CD4-positive, alpha-beta T cell treated with Interleukin-15 for 4 hours (primary cell): ENCODE data around the gene CDK11A.
"Not testable (repeated sequence)": the region's sequence is repeated elsewhere in the genome, so short reads cannot be mapped to it uniquely, and the experiment has no call there.

Experiments
- DNase-seq: peaks from one replicate; pipeline ENCODE4 v3.0.0-alpha.2; 2020; ENCODE audit warnings: low spot score

Gene CDK11A

DNA sequence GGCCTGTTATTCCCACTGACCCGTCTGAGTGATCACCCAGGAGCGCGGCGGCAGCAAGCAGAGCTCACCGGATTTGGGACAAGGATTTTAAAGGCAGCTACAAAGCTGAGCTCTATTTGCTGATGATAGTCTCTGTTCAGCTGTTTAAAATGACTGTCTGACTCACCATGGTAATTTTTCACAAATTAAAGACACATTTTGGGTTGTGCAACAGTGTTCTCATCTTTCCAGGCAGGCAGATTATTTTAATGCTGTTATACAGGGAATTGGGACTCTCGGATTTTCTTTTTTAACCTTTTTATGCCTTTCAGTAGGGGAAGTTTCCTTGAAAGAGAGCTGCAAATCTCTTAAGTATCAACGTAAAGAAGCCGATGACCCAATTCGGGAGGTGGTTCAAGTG, 61.8 kb downstream of the CDK11A start:
- DNase-seq: not testable (repeated sequence)

DNA sequence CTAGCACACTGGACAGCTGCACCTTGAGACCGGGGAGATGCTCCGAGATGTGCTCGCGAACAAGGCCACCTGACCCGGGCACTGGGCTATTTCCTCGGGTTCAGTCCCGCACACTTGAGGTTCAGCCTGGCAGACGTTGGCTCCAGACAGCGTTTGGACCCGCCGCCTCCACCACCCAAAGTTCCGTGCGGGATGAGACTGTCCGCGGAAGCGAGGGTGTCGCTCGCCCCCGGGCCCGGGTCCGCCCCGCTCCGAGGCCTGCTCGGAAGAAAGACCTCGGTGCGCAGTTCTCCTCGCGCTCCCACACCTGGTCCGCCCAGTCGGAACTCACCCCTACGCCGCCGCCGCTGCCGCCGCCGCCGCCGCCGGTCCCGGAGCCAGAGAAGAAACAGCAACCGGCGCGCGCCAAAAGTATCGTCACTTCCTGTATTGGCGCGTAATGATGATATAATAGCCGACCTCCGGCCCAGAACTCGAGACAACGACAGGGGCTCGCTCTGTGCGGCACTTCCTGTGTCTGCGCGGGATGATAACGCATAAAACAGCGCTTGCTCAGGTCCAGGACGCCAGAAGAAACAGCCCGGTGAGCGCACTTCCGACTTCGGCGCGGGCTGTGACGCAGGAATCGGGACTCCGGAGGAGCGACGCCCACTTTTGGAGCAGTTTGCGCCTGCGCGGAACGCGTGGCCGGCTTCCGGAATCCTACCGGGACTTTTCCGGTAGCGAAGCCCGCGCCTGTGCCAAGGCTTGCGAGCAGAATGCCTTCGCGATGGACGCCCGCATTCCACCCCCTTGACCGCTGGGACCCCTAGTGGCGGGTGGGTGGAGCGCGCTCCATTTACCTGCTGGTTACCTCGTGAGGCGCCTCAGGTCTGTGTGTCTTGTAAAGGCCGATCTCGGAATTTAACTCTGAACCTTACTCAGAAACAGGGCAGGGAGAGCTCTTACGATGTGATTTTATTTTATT, 65.3 kb downstream of the CDK11A start, which contains the start of gene CDK11B:
Gene CDK11B (minus strand): TSS at position 422 of the 967 bp plus-strand sequence. CDS start 1,519 bp downstream, outside the sequence.
- DNase-seq: peak; percentile 93
